ENCODE results near the gene DHRS12.

DNA sequence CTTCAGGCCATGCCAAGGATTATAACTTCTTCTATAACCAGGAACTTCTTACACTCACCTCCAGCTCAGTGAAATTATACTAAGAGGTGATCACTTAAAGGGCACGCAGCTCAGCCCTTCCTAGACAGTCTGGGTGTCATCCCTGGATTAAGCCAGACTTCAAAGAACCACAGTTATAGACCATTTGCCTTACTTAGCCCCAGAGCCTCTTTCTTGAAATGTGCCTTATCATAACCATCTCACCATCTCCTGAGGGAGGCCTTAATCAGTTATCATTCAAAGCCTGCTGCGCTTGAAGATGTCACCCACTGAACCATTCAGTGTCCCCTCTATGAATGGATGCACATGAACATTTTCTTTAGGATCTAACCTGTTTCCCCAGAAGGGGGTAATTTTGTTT is 10.1 kb upstream of the DHRS12 start:
- TF ChIP-seq, protein P1, sequence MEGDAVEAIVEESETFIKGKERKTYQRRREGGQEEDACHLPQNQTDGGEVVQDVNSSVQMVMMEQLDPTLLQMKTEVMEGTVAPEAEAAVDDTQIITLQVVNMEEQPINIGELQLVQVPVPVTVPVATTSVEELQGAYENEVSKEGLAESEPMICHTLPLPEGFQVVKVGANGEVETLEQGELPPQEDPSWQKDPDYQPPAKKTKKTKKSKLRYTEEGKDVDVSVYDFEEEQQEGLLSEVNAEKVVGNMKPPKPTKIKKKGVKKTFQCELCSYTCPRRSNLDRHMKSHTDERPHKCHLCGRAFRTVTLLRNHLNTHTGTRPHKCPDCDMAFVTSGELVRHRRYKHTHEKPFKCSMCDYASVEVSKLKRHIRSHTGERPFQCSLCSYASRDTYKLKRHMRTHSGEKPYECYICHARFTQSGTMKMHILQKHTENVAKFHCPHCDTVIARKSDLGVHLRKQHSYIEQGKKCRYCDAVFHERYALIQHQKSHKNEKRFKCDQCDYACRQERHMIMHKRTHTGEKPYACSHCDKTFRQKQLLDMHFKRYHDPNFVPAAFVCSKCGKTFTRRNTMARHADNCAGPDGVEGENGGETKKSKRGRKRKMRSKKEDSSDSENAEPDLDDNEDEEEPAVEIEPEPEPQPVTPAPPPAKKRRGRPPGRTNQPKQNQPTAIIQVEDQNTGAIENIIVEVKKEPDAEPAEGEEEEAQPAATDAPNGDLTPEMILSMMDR (IDR thresholded peaks at IDR 0.05) = no peak
- TF ChIP-seq FOXK1 (CRISPR knock-in tag; IDR thresholded peaks at IDR 0.05) (no peak), ZNF416 (CRISPR knock-in tag; IDR thresholded peaks at IDR 0.05) (no peak), ELF4 (CRISPR knock-in tag; IDR thresholded peaks at IDR 0.05; ENCODE audit: low read depth) (no peak), NR2C2 (CRISPR knock-in tag; IDR thresholded peaks at IDR 0.05) (no peak)
- TF ChIP-seq, protein P2, sequence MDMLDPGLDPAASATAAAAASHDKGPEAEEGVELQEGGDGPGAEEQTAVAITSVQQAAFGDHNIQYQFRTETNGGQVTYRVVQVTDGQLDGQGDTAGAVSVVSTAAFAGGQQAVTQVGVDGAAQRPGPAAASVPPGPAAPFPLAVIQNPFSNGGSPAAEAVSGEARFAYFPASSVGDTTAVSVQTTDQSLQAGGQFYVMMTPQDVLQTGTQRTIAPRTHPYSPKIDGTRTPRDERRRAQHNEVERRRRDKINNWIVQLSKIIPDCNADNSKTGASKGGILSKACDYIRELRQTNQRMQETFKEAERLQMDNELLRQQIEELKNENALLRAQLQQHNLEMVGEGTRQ (CRISPR knock-in tag; IDR thresholded peaks at IDR 0.05) = no peak
- TF ChIP-seq, protein P3, sequence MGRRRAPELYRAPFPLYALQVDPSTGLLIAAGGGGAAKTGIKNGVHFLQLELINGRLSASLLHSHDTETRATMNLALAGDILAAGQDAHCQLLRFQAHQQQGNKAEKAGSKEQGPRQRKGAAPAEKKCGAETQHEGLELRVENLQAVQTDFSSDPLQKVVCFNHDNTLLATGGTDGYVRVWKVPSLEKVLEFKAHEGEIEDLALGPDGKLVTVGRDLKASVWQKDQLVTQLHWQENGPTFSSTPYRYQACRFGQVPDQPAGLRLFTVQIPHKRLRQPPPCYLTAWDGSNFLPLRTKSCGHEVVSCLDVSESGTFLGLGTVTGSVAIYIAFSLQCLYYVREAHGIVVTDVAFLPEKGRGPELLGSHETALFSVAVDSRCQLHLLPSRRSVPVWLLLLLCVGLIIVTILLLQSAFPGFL (CRISPR knock-in tag; IDR thresholded peaks at IDR 0.05; ENCODE audit: borderline replicate concordance) = no peak
- TF ChIP-seq, protein P4, sequence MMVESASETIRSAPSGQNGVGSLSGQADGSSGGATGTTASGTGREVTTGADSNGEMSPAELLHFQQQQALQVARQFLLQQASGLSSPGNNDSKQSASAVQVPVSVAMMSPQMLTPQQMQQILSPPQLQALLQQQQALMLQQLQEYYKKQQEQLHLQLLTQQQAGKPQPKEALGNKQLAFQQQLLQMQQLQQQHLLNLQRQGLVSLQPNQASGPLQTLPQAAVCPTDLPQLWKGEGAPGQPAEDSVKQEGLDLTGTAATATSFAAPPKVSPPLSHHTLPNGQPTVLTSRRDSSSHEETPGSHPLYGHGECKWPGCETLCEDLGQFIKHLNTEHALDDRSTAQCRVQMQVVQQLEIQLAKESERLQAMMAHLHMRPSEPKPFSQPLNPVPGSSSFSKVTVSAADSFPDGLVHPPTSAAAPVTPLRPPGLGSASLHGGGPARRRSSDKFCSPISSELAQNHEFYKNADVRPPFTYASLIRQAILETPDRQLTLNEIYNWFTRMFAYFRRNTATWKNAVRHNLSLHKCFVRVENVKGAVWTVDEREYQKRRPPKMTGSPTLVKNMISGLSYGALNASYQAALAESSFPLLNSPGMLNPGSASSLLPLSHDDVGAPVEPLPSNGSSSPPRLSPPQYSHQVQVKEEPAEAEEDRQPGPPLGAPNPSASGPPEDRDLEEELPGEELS (CRISPR knock-in tag; IDR thresholded peaks at IDR 0.05) = no peak
- TF ChIP-seq, protein P5, sequence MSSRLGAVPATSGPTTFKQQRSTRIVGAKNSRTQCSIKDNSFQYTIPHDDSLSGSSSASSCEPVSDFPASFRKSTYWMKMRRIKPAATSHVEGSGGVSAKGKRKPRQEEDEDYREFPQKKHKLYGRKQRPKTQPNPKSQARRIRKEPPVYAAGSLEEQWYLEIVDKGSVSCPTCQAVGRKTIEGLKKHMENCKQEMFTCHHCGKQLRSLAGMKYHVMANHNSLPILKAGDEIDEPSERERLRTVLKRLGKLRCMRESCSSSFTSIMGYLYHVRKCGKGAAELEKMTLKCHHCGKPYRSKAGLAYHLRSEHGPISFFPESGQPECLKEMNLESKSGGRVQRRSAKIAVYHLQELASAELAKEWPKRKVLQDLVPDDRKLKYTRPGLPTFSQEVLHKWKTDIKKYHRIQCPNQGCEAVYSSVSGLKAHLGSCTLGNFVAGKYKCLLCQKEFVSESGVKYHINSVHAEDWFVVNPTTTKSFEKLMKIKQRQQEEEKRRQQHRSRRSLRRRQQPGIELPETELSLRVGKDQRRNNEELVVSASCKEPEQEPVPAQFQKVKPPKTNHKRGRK (CRISPR knock-in tag; IDR thresholded peaks at IDR 0.05; ENCODE audit: borderline replicate concordance) = no peak
- TF ChIP-seq, protein P6, sequence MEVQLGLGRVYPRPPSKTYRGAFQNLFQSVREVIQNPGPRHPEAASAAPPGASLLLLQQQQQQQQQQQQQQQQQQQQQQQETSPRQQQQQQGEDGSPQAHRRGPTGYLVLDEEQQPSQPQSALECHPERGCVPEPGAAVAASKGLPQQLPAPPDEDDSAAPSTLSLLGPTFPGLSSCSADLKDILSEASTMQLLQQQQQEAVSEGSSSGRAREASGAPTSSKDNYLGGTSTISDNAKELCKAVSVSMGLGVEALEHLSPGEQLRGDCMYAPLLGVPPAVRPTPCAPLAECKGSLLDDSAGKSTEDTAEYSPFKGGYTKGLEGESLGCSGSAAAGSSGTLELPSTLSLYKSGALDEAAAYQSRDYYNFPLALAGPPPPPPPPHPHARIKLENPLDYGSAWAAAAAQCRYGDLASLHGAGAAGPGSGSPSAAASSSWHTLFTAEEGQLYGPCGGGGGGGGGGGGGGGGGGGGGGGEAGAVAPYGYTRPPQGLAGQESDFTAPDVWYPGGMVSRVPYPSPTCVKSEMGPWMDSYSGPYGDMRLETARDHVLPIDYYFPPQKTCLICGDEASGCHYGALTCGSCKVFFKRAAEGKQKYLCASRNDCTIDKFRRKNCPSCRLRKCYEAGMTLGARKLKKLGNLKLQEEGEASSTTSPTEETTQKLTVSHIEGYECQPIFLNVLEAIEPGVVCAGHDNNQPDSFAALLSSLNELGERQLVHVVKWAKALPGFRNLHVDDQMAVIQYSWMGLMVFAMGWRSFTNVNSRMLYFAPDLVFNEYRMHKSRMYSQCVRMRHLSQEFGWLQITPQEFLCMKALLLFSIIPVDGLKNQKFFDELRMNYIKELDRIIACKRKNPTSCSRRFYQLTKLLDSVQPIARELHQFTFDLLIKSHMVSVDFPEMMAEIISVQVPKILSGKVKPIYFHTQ (CRISPR knock-in tag; IDR thresholded peaks at IDR 0.05) = no peak

Measured in WTC11 (cell line).